ENCODE data around the gene L3MBTL1.

The L3MBTL1 gene

DNA sequence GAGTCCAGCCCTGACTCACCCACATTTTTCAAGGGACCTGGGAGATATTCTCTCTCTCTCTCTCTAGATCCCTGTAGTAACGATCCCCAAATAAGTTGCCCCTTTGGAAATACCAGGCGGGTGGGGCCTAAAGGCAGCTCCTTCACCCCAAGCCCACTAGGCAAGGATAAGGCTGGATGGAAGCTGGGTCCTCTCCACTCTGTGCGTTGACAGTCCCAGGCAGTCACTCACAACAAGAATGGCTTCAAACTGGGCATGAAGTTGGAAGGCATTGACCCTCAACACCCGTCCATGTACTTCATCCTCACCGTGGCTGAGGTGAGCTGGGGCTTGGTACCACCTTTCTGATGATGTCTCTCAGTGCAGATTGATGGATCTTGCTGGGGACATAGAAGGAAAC lies 21.6 kb downstream of the L3MBTL1 start:
- no peak overlapping the region for H3K4me3 ChIP-seq (ENCODE audit: low read depth, low read length)
- TF ChIP-seq, protein P1, sequence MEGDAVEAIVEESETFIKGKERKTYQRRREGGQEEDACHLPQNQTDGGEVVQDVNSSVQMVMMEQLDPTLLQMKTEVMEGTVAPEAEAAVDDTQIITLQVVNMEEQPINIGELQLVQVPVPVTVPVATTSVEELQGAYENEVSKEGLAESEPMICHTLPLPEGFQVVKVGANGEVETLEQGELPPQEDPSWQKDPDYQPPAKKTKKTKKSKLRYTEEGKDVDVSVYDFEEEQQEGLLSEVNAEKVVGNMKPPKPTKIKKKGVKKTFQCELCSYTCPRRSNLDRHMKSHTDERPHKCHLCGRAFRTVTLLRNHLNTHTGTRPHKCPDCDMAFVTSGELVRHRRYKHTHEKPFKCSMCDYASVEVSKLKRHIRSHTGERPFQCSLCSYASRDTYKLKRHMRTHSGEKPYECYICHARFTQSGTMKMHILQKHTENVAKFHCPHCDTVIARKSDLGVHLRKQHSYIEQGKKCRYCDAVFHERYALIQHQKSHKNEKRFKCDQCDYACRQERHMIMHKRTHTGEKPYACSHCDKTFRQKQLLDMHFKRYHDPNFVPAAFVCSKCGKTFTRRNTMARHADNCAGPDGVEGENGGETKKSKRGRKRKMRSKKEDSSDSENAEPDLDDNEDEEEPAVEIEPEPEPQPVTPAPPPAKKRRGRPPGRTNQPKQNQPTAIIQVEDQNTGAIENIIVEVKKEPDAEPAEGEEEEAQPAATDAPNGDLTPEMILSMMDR (IDR thresholded peaks at IDR 0.05; ENCODE audit: low read depth, low read length), result no peak
- TF ChIP-seq, protein P2, sequence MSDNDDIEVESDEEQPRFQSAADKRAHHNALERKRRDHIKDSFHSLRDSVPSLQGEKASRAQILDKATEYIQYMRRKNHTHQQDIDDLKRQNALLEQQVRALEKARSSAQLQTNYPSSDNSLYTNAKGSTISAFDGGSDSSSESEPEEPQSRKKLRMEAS (IDR thresholded peaks at IDR 0.05; ENCODE audit: low read depth, low read length), result no peak
- no peak for TF ChIP-seq MYC (IDR thresholded peaks at IDR 0.05; ENCODE audit: low read depth, low read length)
- no peak for TF ChIP-seq POLR2A (IDR thresholded peaks at IDR 0.05; ENCODE audit: extremely low read depth, insufficient read length)
- no peak for DNase-seq (ENCODE audit: low read depth)

DNA sequence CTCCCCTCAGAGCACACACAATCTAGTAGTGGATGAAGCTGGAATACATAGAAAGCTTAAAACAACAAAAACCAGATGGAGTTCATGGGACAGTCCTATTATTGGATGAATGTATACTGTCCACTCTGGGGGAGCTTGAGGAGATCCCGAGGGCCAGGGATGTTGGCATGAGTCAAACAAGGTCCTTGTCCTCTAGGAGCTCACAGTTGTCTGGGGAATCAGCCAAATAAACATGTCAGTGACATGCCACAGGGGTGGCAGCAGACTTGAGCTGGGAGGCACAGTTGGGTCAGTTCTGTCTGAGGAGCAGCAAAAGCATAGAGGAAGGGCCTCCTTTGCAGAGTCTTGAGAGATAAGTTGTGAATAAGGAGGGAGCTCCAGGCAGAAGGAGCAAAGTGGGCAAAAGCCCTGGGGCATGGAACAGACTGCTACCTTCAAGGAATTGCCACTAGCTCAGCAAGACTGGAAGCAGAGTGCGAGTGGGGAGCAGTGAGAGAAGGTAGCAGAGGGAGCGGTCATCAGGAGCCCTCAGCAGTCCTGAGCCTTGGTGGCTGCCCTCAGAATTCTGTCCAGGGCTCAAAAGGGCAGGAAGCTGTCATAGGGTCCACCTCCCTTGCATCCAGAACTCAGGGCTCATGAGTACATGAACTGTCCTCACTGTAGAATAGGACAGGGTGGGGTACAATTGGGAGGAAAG lies 22.1 kb downstream of the L3MBTL1 start:
- H3K4me3 ChIP-seq (ENCODE audit: low read depth, low read length), result no peak overlapping the region
- DNase-seq (ENCODE audit: low read depth), result no peak
- TF ChIP-seq, protein P1 (IDR thresholded peaks at IDR 0.05; ENCODE audit: low read depth, low read length), result no peak
- TF ChIP-seq MYC (IDR thresholded peaks at IDR 0.05; ENCODE audit: low read depth, low read length) (no peak), POLR2A (IDR thresholded peaks at IDR 0.05; ENCODE audit: extremely low read depth, insufficient read length) (no peak)
- TF ChIP-seq, protein P2 (IDR thresholded peaks at IDR 0.05; ENCODE audit: low read depth, low read length), result no peak

DNA sequence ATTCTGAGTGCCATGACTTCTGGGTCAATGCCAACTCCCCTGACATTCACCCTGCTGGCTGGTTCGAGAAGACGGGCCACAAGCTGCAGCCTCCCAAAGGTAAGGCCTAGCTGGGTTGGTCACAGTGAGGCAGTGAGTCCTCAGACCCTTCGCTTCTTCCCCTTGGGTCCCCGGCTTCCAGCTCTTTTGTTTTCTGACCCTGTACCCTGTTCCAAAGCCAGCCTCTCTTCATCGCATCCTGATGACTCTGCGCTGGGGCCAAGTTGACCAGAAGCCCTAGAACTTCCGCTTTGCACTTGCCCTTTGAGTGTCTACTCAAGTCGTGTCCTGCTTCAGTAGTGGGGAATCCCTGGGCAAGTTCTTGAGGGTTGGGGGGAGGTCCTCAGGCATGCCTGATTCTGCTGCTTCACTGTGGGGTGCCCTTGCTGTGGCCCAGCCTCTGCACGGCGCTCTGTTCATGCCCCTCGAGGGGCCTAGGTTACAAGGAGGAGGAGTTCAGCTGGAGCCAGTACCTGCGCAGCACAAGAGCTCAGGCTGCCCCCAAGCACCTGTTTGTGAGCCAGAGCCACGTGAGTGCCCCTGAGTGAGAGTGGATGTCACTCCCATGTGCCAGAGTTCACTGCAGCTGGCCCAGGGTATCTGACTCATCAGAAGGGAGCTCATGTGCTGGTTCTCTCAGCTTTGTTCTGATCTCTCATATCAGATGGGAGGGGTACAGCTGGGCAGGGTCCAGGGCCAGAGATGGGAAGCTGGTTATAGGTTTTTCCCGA lies 23.0 kb downstream of the L3MBTL1 start:
- no peak overlapping the region for H3K4me3 ChIP-seq (ENCODE audit: low read depth, low read length)
- TF ChIP-seq MYC (IDR thresholded peaks at IDR 0.05; ENCODE audit: low read depth, low read length), result no peak
- TF ChIP-seq, protein P1 (IDR thresholded peaks at IDR 0.05; ENCODE audit: low read depth, low read length), result no peak
- TF ChIP-seq, protein P2 (IDR thresholded peaks at IDR 0.05; ENCODE audit: low read depth, low read length), result no peak
- no peak for TF ChIP-seq POLR2A (IDR thresholded peaks at IDR 0.05; ENCODE audit: extremely low read depth, insufficient read length)
- DNase-seq (ENCODE audit: low read depth), result no peak

DNA sequence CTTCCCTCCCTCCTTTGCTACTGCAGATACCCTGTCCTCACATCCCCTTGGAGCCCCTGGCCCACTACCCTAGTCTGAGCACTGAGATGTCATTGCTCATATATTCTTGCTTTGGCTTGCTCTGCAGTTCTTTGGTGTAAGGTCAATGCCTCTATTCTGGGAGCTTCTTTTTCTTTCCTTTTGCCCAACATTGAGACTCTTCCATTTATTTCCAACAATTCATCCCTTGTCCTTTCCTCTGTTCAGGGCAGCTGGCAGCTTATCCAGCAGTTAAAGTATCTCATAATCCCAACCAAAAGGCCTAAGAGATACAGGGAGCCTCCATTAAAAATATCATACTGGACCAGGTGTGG lies 23.6 kb downstream of the L3MBTL1 start:
- DNase-seq (ENCODE audit: low read depth), result no peak
- no peak for TF ChIP-seq MYC (IDR thresholded peaks at IDR 0.05; ENCODE audit: low read depth, low read length)
- TF ChIP-seq, protein P2 (IDR thresholded peaks at IDR 0.05; ENCODE audit: low read depth, low read length), result no peak
- no peak for TF ChIP-seq POLR2A (IDR thresholded peaks at IDR 0.05; ENCODE audit: extremely low read depth, insufficient read length)
- TF ChIP-seq, protein P1 (IDR thresholded peaks at IDR 0.05; ENCODE audit: low read depth, low read length), result no peak
- H3K4me3 ChIP-seq (ENCODE audit: low read depth, low read length), result no peak overlapping the region

DNA sequence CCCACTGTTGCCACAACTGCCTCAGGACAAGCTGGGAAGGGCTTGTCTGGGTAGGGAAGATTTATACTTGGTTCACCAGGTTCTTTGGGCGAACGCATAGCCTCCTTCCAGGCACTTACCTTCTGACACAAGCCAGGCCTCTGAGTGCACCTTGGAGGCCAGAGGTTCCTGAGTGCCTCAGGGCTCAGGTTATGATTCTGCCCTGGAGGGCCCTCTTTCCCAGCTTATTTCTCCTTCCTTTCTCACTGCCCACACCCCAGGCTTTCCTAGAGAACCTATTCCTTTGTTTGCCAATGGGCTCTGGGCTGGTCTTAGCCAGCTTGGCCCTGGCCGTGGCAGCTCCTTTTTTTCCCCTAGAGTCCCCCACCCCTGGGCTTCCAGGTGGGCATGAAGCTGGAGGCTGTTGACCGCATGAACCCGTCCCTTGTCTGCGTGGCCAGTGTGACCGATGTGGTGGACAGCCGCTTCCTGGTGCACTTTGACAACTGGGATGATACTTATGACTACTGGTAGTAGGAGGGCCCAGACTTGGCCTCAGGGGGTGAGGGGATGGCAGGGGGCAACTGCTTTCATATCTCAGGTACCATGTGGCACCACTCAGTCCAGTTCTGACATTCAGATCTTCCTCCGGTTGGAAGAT lies 25.0 kb downstream of the L3MBTL1 start:
- DNase-seq (ENCODE audit: low read depth), result no peak
- TF ChIP-seq, protein P1 (IDR thresholded peaks at IDR 0.05; ENCODE audit: low read depth, low read length), result no peak
- TF ChIP-seq POLR2A (IDR thresholded peaks at IDR 0.05; ENCODE audit: extremely low read depth, insufficient read length) (no peak), MYC (IDR thresholded peaks at IDR 0.05; ENCODE audit: low read depth, low read length) (no peak)
- TF ChIP-seq, protein P2 (IDR thresholded peaks at IDR 0.05; ENCODE audit: low read depth, low read length), result no peak

More for the DNA sequence above, 25.0 kb downstream of the L3MBTL1 start:
- H3K4me3 ChIP-seq (ENCODE audit: low read depth, low read length), result no peak overlapping the region

All from NB4 (cell line).